ENCODE data around the gene NACC1. TPM values are rescaled to one million over a fixed set of nuclear protein-coding genes. Genes with fewer than 3 reads are reported as not detected.

Gene NACC1
- total and polyA plus RNA-seq, 4 donors, result 0.86 to 24.7 (median 17.7) TPM

DNA sequence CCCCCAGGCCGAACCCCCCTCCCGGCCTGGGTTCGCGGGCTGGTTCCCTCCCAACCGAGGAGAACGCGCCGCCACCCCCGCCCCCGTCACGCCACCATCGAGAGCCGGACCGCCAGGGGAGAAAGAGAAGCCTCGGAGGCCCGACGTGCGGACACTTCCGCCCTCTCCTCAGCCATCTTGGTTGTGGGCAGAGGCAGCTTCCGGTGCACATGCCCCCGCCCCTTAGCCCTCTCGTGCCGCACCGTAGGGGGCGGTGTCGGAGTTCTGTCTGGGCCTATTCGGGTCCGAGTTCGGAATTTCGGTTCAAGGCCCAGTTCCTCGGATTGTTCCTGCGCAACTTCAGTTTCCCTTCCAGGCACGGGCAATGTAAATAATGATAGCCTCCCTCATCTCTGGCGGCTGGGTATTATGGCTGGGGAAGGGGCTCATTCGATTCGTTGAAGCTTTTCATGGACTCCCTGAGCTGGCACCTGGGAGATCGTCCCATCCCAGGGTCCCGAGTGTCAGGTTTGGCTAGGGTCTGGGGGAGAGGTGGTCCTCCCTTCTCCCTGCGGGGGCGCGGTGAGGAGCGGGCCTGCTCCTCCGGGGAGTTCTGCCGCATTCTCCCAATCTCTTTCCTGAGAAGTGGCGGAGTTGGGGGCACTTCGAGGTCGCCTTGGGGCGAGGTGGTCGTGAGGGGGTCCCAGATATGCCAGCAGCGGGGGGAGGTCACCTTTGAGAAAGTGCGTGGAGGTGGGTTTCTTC lies 32.3 kb downstream of the NACC1 start, which contains the start of the genes IER2 and STX10:
Gene IER2 (plus strand): TSS at position 225 of the 744 bp plus-strand sequence. CDS start 2,776 bp downstream, outside the sequence.
Gene STX10 (minus strand): TSS at position 189 of the 744 bp plus-strand sequence. CDS start 202 bp downstream, outside the sequence.
- TF ChIP-seq, protein P1, sequence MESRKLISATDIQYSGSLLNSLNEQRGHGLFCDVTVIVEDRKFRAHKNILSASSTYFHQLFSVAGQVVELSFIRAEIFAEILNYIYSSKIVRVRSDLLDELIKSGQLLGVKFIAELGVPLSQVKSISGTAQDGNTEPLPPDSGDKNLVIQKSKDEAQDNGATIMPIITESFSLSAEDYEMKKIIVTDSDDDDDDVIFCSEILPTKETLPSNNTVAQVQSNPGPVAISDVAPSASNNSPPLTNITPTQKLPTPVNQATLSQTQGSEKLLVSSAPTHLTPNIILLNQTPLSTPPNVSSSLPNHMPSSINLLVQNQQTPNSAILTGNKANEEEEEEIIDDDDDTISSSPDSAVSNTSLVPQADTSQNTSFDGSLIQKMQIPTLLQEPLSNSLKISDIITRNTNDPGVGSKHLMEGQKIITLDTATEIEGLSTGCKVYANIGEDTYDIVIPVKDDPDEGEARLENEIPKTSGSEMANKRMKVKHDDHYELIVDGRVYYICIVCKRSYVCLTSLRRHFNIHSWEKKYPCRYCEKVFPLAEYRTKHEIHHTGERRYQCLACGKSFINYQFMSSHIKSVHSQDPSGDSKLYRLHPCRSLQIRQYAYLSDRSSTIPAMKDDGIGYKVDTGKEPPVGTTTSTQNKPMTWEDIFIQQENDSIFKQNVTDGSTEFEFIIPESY (IDR thresholded peaks at IDR 0.05), result peak; percentile 67
- peak; percentile 100 for TF ChIP-seq YY1 (IDR thresholded peaks at IDR 0.05)
- peak; percentile 87 for TF ChIP-seq SP1 (IDR thresholded peaks at IDR 0.05)
- peak; percentile 67 for TF ChIP-seq FOXA1 (IDR thresholded peaks at IDR 0.05)
- peak; percentile 81 for TF ChIP-seq NR2F2 (IDR thresholded peaks at IDR 0.05)
- peak; percentile 66 to 69 for TF ChIP-seq HNF4A (conservative IDR thresholded peaks at IDR 0.05)
- TF ChIP-seq, protein P2, sequence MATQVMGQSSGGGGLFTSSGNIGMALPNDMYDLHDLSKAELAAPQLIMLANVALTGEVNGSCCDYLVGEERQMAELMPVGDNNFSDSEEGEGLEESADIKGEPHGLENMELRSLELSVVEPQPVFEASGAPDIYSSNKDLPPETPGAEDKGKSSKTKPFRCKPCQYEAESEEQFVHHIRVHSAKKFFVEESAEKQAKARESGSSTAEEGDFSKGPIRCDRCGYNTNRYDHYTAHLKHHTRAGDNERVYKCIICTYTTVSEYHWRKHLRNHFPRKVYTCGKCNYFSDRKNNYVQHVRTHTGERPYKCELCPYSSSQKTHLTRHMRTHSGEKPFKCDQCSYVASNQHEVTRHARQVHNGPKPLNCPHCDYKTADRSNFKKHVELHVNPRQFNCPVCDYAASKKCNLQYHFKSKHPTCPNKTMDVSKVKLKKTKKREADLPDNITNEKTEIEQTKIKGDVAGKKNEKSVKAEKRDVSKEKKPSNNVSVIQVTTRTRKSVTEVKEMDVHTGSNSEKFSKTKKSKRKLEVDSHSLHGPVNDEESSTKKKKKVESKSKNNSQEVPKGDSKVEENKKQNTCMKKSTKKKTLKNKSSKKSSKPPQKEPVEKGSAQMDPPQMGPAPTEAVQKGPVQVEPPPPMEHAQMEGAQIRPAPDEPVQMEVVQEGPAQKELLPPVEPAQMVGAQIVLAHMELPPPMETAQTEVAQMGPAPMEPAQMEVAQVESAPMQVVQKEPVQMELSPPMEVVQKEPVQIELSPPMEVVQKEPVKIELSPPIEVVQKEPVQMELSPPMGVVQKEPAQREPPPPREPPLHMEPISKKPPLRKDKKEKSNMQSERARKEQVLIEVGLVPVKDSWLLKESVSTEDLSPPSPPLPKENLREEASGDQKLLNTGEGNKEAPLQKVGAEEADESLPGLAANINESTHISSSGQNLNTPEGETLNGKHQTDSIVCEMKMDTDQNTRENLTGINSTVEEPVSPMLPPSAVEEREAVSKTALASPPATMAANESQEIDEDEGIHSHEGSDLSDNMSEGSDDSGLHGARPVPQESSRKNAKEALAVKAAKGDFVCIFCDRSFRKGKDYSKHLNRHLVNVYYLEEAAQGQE (IDR thresholded peaks at IDR 0.05), result peak; percentile 91
- peak; percentile 85 for TF ChIP-seq TAF1 (conservative IDR thresholded peaks at IDR 0.05)
- TF ChIP-seq JUND (IDR thresholded peaks at IDR 0.05), result no peak
- peak; percentile 78 for TF ChIP-seq FOXA2 (IDR thresholded peaks at IDR 0.05)
- TF ChIP-seq EGR1 (IDR thresholded peaks at IDR 0.05; ENCODE audit: low read depth in 2 of 2), result peak; percentile 54 to 85
- peak; percentile 68 to 72 for TF ChIP-seq RAD21 (IDR thresholded peaks at IDR 0.05)
- TF ChIP-seq, protein P3, sequence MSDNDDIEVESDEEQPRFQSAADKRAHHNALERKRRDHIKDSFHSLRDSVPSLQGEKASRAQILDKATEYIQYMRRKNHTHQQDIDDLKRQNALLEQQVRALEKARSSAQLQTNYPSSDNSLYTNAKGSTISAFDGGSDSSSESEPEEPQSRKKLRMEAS (IDR thresholded peaks at IDR 0.05), result peak; percentile 97
- peak; percentile 37 for TF ChIP-seq HNF4G (IDR thresholded peaks at IDR 0.05)
- TF ChIP-seq, protein P4, sequence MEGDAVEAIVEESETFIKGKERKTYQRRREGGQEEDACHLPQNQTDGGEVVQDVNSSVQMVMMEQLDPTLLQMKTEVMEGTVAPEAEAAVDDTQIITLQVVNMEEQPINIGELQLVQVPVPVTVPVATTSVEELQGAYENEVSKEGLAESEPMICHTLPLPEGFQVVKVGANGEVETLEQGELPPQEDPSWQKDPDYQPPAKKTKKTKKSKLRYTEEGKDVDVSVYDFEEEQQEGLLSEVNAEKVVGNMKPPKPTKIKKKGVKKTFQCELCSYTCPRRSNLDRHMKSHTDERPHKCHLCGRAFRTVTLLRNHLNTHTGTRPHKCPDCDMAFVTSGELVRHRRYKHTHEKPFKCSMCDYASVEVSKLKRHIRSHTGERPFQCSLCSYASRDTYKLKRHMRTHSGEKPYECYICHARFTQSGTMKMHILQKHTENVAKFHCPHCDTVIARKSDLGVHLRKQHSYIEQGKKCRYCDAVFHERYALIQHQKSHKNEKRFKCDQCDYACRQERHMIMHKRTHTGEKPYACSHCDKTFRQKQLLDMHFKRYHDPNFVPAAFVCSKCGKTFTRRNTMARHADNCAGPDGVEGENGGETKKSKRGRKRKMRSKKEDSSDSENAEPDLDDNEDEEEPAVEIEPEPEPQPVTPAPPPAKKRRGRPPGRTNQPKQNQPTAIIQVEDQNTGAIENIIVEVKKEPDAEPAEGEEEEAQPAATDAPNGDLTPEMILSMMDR (IDR thresholded peaks at IDR 0.05; ENCODE audit: low read depth, low read length, missing input control), result peak; percentile 44
- peak; percentile 69 to 87 for TF ChIP-seq RXRA (IDR thresholded peaks at IDR 0.05)
- TF ChIP-seq, protein P5, sequence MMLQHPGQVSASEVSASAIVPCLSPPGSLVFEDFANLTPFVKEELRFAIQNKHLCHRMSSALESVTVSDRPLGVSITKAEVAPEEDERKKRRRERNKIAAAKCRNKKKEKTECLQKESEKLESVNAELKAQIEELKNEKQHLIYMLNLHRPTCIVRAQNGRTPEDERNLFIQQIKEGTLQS (IDR thresholded peaks at IDR 0.05), result peak; percentile 64
- TF ChIP-seq GABPA (IDR thresholded peaks at IDR 0.05 in 1 of 2, conservative IDR thresholded peaks at IDR 0.05 in 1 of 2), result peak; percentile 89 to 95
- Histone ChIP-seq H3K9ac (ENCODE audit: low read depth in 1 of 2, low read length in 2 of 2) (peak within 1 kb of the TSS; percentile 98 to 99), H3K36me3 (ENCODE audit: control insufficient read depth in 4 of 4, insufficient read depth in 3 of 4, low read depth in 1 of 4, low read length in 3 of 4) (peaks cover 0 to 1% (median 0%) of the 10 kb centered on the region in 4 donors), H3K4me1 (ENCODE audit: control insufficient read depth in 4 of 4, insufficient read depth in 4 of 4, low read length in 3 of 4) (peaks cover 0 to 14% (median 11%) of the 10 kb centered on the region in 4 donors), H3K27me3 (ENCODE audit: control insufficient read depth in 4 of 4, insufficient read depth in 4 of 4, low read length in 3 of 4) (no peaks in the 10 kb centered on the region), H3K27ac (ENCODE audit: low read depth in 1 of 2, low read length in 2 of 2) (peak within 1 kb of the TSS; percentile 98), H3K9me3 (ENCODE audit: control insufficient read depth in 4 of 4, low read length in 3 of 4) (no peaks in the 10 kb centered on the region), H3K4me3 (ENCODE audit: low read depth in 1 of 3, low read length in 3 of 3) (peak within 1 kb of the TSS; percentile 75 to 96 (median 89))
- under 1% methylated on average over 51 of the region's 51 CpGs for whole genome bisulfite sequencing
- peak; percentile 92 for DNase-seq (ENCODE audit: low spot score)
